GM04503 (cell line): ENCODE measurements around the gene RELL1.

Source experiments
- DNase-seq: peaks from one replicate; pipeline ENCODE4 v3.0.0-alpha.2; 2012; ENCODE audit warnings: low read depth

RELL1 gene

GRCh38 chr4:37597034-37597433 is 89.1 kb downstream of the RELL1 start:
- no peak for DNase-seq

- DNase-seq, result no peak
These were observed 90.1 kb downstream of the RELL1 start for GRCh38 chr4:37595875-37596680.

- DNase-seq, result no peak
These were observed 92.1 kb downstream of the RELL1 start for GRCh38 chr4:37594099-37594498.

GRCh38 chr4:37591349-37591748 is 94.8 kb downstream of the RELL1 start:
- no peak for DNase-seq

GRCh38 chr4:37590016-37590415 is 96.2 kb downstream of the RELL1 start:
- no peak for DNase-seq

- DNase-seq, result no peak
These were observed 98.0 kb downstream of the RELL1 start for GRCh38 chr4:37588150-37588549.

- DNase-seq, result no peak
These were observed 100.0 kb downstream of the RELL1 start for GRCh38 chr4:37586194-37586593.

- DNase-seq, result no peak
These were observed 101.6 kb downstream of the RELL1 start for GRCh38 chr4:37584493-37585060.

- DNase-seq, result no peak
These were observed 102.1 kb downstream of the RELL1 start for GRCh38 chr4:37584071-37584470.

- DNase-seq, result no peak
These were observed 112.6 kb downstream of the RELL1 start for GRCh38 chr4:37573566-37573965.

- no peak for DNase-seq
These were observed 117.7 kb downstream of the RELL1 start for GRCh38 chr4:37568489-37568888.

- DNase-seq, result no peak
These were observed 118.3 kb downstream of the RELL1 start for GRCh38 chr4:37567836-37568235.

- DNase-seq, result no peak
These were observed 123.6 kb downstream of the RELL1 start for GRCh38 chr4:37562592-37562991.

GRCh38 chr4:37561803-37562207 is 124.4 kb downstream of the RELL1 start:
- no peak for DNase-seq

GRCh38 chr4:37561196-37561802 is 124.9 kb downstream of the RELL1 start:
- no peak for DNase-seq
